Breast epithelium (tissue), 4 donors: Measurements from ENCODE around the gene GALNT9. TPM values are rescaled to one million over a fixed set of nuclear protein-coding genes. Genes with fewer than 3 reads are reported as not detected.

ENCODE experiments used
- DNase-seq, 2 donors: peaks; one replicate each; pipeline ENCODE4 v3.0.0-alpha.2; 2019; ENCODE audit warnings: low spot score in 2 of 2
- H3K27ac ChIP-seq, 2 donors: fragments of 200-600 bp; sonication (generic) in 1 of 2; one replicate each; pipeline ENCODE4 v1.5.1; 2016 to 2019; ENCODE audit warnings: mild to moderate bottlenecking in 1 of 2
- H3K27me3 ChIP-seq, 2 donors: fragments of 200-600 bp; sonication (generic) in 1 of 2; one replicate each; pipeline versions ENCODE4 v1.5.1 to v1.6.0; 2017 to 2019; ENCODE audit warnings: control low read depth in 1 of 2, mild to moderate bottlenecking in 1 of 2
- H3K36me3 ChIP-seq: fragments of 200-600 bp; one replicate; pipeline ENCODE4 v1.5.1; 2019
- H3K4me1 ChIP-seq, 2 donors: fragments of 200-600 bp; sonication (generic); one replicate each; pipeline ENCODE4 v1.5.1; 2016 to 2019; ENCODE audit warnings: control low read depth in 1 of 2
- H3K4me3 ChIP-seq, 3 donors: fragments of 200-600 bp; sonication (generic); 1 replicate in 2 of 3; 2 replicates in 1 of 3; pipeline ENCODE4 v1.5.1; 2016 to 2019; ENCODE audit warnings: mild to moderate bottlenecking in 3 of 3, moderate library complexity in 2 of 3
- H3K9me3 ChIP-seq, 2 donors: fragments of 200-600 bp; sonication (generic) in 1 of 2; one replicate each; pipeline ENCODE4 v1.5.1; 2016 to 2019; ENCODE audit warnings: control low read depth in 1 of 2
- POLR2A ChIP-seq: fragments of 450-650 bp; IDR thresholded peaks from one replicate; pipeline ENCODE4 v1.6.1; 2016; ENCODE audit warnings: antibody characterized with exemption, mild to moderate bottlenecking, moderate library complexity
- POLR2AphosphoS5 ChIP-seq, 3 donors: sonication (generic); formaldehyde crosslinking; IDR thresholded peaks; one replicate each; pipeline ENCODE4 v1.6.1; 2017; ENCODE audit warnings: antibody characterized with exemption in 3 of 3
- intact Hi-C: fragments of 100-400 bp; cut with DNase I; formaldehyde crosslinking; loops from one replicate; pipeline ENCODE4 v1.15.1; 2023; ENCODE audit warnings: low total_unique reads
- total RNA-seq, 3 donors: library from RNA; depleted of rRNA; stranded (reverse); fragments of >200 nt; gene quantifications; one replicate each; pipeline ENCODE4 v1.1.0, GENCODE V29; 2016
- TF ChIP-seq, protein P1 (sequence below), 3 donors: fragments of 450-650 bp; IDR thresholded peaks; one replicate each; pipeline ENCODE4 v1.5.1; 2016 to 2017; ENCODE audit warnings: antibody characterized with exemption in 3 of 3, mild to moderate bottlenecking in 3 of 3, moderate library complexity in 3 of 3

The GALNT9 gene
- total RNA-seq, 3 donors from 2014 or later: 2.9 TPM; not detected in 2

DNA sequence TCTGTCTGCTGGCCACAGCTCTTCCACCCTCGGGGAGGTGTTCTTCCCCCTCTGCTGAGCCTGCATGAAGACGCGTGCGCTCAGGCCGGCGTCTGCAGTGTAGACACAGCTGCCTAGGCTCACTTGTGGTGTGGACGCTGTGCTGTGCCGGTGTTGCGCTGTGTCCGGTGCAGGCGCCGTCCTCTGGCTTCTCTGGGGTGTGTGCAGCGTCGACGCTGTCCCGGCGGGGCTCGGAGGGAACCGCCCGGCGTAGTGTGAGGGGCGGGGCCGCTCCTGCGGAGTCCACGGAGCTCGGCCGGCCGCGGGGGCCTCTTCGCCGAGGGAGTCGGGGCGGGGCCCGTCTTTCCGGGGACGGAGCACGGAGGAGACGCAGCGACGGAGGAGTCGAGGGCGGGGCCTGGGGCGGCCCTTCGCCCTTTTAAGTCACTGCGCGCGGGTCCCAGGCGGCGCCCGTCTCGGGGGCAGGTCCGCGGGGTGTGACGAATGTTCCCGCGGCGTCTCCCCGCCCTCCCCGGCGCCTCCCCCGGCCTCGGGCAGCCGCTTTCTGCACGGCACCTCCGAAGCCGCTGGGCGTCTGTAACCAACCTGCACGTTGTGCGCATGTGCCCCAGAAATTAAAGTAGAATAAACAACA, 139.9 kb downstream of the GALNT9 start:
- peak overlapping the region; percentile 70 to 76 for H3K27ac ChIP-seq
- H3K4me3 ChIP-seq: peak overlapping the region; percentile 51 to 74 (median 63)
- TF ChIP-seq, protein P1, sequence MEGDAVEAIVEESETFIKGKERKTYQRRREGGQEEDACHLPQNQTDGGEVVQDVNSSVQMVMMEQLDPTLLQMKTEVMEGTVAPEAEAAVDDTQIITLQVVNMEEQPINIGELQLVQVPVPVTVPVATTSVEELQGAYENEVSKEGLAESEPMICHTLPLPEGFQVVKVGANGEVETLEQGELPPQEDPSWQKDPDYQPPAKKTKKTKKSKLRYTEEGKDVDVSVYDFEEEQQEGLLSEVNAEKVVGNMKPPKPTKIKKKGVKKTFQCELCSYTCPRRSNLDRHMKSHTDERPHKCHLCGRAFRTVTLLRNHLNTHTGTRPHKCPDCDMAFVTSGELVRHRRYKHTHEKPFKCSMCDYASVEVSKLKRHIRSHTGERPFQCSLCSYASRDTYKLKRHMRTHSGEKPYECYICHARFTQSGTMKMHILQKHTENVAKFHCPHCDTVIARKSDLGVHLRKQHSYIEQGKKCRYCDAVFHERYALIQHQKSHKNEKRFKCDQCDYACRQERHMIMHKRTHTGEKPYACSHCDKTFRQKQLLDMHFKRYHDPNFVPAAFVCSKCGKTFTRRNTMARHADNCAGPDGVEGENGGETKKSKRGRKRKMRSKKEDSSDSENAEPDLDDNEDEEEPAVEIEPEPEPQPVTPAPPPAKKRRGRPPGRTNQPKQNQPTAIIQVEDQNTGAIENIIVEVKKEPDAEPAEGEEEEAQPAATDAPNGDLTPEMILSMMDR (IDR thresholded peaks at IDR 0.05): no peak
- TF ChIP-seq POLR2A (no peak), POLR2AphosphoS5 (IDR thresholded peaks at IDR 0.05) (no peak)
- no peaks in the 10 kb centered on the region for H3K36me3 ChIP-seq
- peak; percentile 75 to 81 for DNase-seq
- no peaks in the 10 kb centered on the region for H3K27me3 ChIP-seq
- intact Hi-C loops: no loop called here
- H3K4me1 ChIP-seq: no peaks in the 10 kb centered on the region
- H3K9me3 ChIP-seq: peaks cover 29 to 45% of the 10 kb centered on the region in 2 donors

DNA sequence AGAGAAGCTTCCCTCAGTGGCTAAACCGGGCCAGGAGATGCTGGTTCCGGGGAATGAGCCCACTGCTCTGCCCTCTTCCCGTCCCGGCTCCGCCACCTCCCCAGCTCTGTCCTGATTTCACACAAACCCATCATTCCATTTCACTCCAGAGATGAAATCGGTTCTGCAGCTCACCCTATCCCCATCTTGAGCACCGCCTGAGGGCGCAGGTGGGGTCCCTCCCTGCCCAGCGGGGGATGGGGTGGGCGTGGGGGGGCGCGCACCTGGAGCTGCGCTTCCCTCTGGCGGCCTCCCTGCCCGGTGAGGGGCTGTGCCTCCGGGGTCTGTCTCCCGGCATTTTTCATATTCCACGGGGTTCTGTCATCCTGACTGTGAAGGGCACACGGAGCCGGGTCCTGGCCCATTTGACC, 140.5 kb downstream of the GALNT9 start:
- H3K36me3 ChIP-seq: no peaks in the 10 kb centered on the region
- intact Hi-C loops: no loop called here
- no peak for DNase-seq
- H3K27ac ChIP-seq: peak overlapping the region; percentile 70 to 76
- no peaks in the 10 kb centered on the region for H3K4me1 ChIP-seq
- peaks cover 25 to 48% of the 10 kb centered on the region in 2 donors for H3K9me3 ChIP-seq
- H3K4me3 ChIP-seq: peak overlapping the region; percentile 51 to 74 (median 63)
- no peaks in the 10 kb centered on the region for H3K27me3 ChIP-seq
- TF ChIP-seq POLR2AphosphoS5 (IDR thresholded peaks at IDR 0.05) (no peak), POLR2A (no peak)

DNA sequence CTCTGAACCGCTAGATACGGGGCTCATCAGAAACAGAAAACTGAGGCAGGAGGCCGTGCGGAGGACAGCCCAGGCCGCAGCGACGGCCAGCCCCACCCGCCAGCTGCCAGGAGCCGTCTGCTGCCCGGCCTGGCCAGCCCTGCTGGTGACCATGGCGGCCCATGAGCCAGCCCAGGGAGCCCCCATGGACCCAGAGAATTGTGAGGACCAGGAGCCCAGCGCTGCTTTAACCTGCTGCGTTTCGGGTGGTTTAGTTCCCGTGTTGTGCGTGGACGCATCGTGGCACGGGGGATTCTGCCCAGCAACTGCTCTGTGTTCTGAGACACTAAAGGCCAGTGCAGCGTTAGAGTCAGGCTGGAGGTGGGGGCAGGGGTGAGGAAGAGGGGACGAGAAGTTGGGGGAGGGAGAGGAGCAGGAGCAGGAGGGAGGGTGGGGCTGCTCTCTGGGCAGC, 140.9 kb downstream of the GALNT9 start:
- Histone ChIP-seq H3K4me1 (no peaks in the 10 kb centered on the region), H3K27ac (no peak overlapping the region), H3K9me3 (peaks cover 24 to 49% of the 10 kb centered on the region in 2 donors), H3K27me3 (no peaks in the 10 kb centered on the region), H3K4me3 (peak overlapping the region in 2 of 3 donors; percentile 63 to 74), H3K36me3 (no peaks in the 10 kb centered on the region)
- TF ChIP-seq, protein P1 (IDR thresholded peaks at IDR 0.05): no peak
- TF ChIP-seq POLR2A: no peak
- intact Hi-C loops: no loop called here
- no peak for DNase-seq

DNA sequence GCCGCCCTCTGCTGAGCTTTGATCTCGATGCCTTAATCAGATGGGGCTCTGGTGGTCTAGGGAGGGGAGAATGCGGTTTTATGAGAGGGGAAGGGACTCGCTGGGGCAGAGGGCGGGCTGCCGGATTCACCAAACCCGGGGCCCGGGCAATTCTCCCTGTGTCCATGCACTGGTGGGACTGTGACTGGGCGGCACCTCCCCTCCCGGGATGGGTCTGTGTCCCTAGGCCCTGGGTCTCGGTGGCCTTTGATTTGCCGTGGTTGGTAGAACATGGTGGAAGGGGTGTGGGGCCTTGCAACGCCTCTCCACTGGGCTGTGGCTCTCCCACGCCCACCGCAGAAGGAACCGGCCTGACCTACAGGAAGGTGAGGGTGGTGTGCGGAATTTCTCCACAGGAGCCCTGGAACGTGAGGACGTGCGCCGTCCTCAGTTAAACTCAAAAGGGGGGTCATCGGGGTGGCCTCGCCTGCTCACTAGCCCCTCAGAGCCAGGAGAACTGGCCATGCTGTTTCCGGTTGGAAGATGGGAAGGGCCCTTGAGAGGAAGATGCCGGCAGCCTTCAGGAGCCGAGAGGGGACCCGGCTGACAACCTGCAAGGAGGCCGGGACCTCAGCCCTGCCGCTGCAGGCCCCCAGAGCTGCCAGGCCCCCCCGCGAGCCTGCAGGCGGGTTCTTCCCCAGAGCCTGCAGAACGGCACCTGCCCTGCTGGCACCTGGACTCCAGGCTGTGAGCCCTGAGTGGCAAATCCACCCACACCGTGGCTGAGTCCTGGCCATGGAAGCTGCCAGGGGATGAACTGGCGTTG, 141.5 kb downstream of the GALNT9 start:
- H3K4me3 ChIP-seq: no peak overlapping the region
- H3K27ac ChIP-seq: no peak overlapping the region
- peaks cover 24 to 54% of the 10 kb centered on the region in 2 donors for H3K9me3 ChIP-seq
- no peaks in the 10 kb centered on the region for H3K27me3 ChIP-seq
- H3K4me1 ChIP-seq: no peaks in the 10 kb centered on the region
- H3K36me3 ChIP-seq: no peaks in the 10 kb centered on the region
- DNase-seq: no peak
- no peak for TF ChIP-seq POLR2AphosphoS5 (IDR thresholded peaks at IDR 0.05)
- TF ChIP-seq POLR2A: no peak
- TF ChIP-seq, protein P1 (IDR thresholded peaks at IDR 0.05): no peak
- intact Hi-C loops: no loop called here

DNA sequence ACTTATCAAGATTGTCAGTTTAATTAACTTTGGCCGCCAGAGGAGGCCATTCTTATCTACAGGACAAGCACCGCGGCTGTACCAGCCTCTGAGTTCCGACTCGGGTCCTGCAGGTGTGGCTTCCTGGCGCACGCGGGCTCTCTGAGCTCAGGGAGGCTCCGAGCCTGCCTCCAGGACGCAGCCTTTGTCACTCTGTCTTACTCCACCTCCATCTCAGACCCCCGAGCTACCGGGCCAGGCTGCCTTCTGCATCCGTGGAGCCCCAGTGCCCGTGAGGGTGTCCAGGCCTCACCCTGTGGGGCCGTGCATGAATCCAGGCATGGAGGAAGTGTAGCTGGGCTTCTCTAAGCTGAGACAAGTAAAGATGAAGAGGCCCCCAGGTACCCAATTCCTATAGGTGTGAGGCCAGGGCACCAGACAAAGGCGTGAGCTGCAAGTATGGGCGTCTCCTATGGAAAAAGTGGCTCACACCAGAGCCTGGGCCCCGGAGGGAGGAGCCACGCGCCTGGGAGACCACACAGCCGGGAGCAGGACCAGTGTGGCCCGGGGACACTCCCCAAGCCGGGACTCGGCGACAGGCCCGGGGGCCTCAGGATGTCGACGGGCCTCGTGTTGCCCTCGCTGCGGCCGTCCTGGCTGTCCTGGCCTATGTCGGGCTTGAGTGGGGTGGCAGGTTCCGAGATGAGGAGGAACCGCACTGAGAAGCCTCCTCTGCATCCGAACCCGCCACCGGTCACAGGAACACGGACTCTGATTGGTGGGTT, 142.3 kb downstream of the GALNT9 start:
- intact Hi-C loops: no loop called here
- H3K27ac ChIP-seq: no peak overlapping the region
- peaks cover 24 to 62% of the 10 kb centered on the region in 2 donors for H3K9me3 ChIP-seq
- no peak for DNase-seq
- no peak overlapping the region for H3K4me3 ChIP-seq
- H3K36me3 ChIP-seq: no peaks in the 10 kb centered on the region
- no peak for TF ChIP-seq POLR2A
- no peak for TF ChIP-seq POLR2AphosphoS5 (IDR thresholded peaks at IDR 0.05)
- TF ChIP-seq, protein P1 (IDR thresholded peaks at IDR 0.05): no peak
- H3K4me1 ChIP-seq: no peaks in the 10 kb centered on the region
- no peaks in the 10 kb centered on the region for H3K27me3 ChIP-seq
